ENCODE results near the gene LIG3.
A peak's percentile ranks its signal among the peaks of the same experiment; 100 is the strongest.
"Not testable (repeated sequence)": the region's sequence is repeated elsewhere in the genome, so short reads cannot be mapped to it uniquely, and the experiment has no call there.

Gene LIG3

DNA sequence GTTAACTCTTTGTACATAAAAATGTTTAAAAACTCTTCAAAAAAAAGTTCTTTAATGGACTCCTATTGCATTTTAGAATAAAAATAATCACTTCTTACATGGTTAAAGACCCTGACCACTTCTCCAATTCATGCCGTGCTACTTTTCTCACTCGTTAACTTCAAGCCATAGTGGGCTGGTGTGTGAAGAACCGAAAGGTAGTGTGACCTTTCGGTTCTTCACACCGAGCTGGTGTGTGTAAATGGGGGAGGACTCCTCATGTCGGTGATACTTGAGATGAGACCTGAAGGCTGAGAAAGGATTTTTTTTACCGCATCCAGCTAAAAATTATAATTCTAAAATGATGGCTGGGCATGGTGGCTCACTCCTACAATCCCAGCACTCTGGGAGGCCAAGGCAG is 61.1 kb downstream of the LIG3 start:
- no peak for DNase-seq (ENCODE audit: low read depth in 2 of 2)

- DNase-seq (ENCODE audit: low read depth in 2 of 2): no peak
These were observed 63.9 kb downstream of the LIG3 start for GRCh38 chr17:35044181-35044580.

DNA sequence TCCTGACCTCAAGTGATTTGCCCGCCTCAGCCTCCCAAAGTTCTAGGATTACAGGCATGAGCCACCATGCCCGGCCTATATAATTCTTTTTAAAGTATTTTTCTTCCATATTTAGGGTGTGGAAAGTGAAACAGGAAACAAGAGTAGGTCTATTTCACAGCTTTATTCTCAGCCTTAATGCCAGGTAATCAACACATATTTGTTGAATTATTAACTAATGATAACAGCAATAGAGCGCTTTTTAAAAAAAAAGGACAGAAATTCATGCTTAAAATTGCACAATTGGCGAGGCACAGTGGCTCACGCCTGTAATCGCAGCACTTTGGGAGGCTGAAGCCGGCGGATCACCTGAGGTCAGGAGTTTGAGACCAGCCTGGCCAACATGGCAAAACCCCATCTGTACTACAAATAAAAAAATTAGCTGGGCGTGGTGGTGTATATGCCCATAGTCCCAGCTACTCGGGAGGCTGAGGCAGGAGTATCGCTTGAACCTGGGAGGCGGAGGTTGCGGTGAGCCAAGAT is 65.2 kb downstream of the LIG3 start:
- not testable (repeated sequence) for DNase-seq (ENCODE audit: low read depth in 2 of 2)

DNA sequence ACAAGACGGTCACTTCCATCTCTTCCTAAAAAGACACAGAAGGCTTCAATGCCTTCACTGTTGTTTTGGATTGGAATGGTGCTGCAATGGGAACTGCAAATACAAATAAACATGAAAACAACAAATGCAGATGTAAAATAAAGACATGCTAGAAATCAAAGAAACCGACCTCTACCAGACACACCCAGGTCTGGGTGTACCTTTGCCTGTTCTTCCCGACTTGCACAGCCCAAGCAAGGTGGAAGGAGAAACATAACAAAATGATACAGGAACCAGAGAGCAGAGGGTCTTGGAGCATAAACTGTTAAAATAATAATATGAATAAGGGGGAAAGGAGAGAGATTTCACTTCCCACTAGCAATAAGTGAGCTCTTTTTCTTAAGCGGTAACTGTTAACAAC is 65.9 kb downstream of the LIG3 start:
- DNase-seq (ENCODE audit: low read depth in 2 of 2): no peak

- DNase-seq (ENCODE audit: low read depth in 2 of 2): peak in 1 of 2 donors; percentile 50
These were observed 66.5 kb downstream of the LIG3 start for GRCh38 chr17:35046740-35047283.

GRCh38 chr17:35048685-35049379 is 68.5 kb downstream of the LIG3 start:
- no peak for DNase-seq (ENCODE audit: low read depth in 2 of 2)

DNA sequence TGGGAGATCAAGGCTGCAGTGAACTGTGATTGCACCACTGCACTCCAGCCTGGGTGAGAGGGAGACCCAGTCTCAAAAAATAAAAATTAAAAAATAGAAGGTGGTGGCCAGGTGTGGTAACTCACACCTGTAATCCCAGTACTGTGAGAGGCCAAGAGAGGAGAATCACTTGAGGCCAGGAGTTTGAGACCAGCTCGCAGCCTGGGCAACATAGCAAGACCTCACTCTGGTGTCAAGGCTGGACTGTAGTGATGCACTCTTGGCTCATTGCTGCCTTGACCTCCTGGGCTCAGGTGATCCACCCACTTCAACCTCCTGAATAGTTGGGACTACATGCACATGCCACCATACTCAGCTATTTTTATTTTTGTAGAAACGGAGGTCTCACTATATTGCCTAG is 69.9 kb downstream of the LIG3 start:
- DNase-seq (ENCODE audit: low read depth in 2 of 2): no peak

DNA sequence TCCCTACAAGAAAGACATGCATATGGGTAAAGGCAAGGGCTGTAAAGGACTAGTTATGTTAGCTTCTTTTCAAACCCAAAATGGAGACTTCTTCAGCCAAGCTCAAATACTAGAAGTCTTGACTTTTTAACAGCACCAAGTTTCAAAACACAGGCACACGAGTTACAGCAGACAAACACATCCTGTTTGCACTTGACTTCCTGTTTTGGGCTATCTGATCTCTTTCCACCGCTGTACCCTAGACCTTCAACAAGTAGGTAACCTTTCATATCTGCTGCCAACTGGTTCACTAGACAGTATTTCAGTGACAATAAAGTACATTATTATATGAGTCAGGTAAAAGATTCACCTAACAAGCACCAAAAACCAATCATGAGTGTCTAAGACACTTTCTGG is 70.9 kb downstream of the LIG3 start:
- no peak for DNase-seq (ENCODE audit: low read depth in 2 of 2)

GRCh38 chr17:35051579-35052240 is 71.4 kb downstream of the LIG3 start:
- no peak for DNase-seq (ENCODE audit: low read depth in 2 of 2)

GRCh38 chr17:35052241-35052610 is 71.9 kb downstream of the LIG3 start:
- no peak for DNase-seq (ENCODE audit: low read depth in 2 of 2)

DNA sequence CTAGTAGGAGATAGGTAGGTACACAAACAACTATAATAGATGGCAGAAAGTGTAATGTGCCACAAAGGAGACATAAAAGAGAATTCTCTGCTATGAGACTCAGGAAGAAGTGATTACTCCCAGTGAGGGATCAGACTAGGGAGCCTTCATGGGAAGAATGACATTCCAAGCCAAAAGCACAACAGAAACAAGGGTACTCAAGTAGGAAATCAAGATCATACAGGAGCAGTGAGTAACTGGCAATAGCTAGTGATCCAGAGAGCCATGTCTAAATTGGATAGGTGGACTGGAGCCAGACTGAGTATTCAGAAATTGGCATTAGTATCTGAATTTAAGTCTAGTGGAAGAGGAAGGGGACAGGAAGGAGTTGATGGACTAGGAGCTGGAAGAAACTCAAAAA is 72.5 kb downstream of the LIG3 start:
- no peak for DNase-seq (ENCODE audit: low read depth in 2 of 2)

GRCh38 chr17:35053204-35053603 is 72.9 kb downstream of the LIG3 start:
- DNase-seq (ENCODE audit: low read depth in 2 of 2): no peak

GRCh38 chr17:35056013-35056412 is 75.7 kb downstream of the LIG3 start:
- DNase-seq (ENCODE audit: low read depth in 2 of 2): no peak

- DNase-seq (ENCODE audit: low read depth in 2 of 2): no peak
These were observed 77.1 kb downstream of the LIG3 start for GRCh38 chr17:35057332-35057915.
